CD4-positive, alpha-beta T cell treated with Interleukin-12 subunit alpha and Interleukin-12 subunit beta, for 1 hour (primary cell): ENCODE measurements around the gene PEX11A.

Source experiments
- DNase-seq: peaks from one replicate; pipeline ENCODE4 v3.0.0-alpha.2; 2020

Gene PEX11A

GRCh38 chr15:89674526-89674925 lies 16.0 kb downstream of the PEX11A start:
- DNase-seq = no peak

GRCh38 chr15:89673165-89673512 lies 17.4 kb downstream of the PEX11A start:
- DNase-seq = peak; percentile 3

DNA sequence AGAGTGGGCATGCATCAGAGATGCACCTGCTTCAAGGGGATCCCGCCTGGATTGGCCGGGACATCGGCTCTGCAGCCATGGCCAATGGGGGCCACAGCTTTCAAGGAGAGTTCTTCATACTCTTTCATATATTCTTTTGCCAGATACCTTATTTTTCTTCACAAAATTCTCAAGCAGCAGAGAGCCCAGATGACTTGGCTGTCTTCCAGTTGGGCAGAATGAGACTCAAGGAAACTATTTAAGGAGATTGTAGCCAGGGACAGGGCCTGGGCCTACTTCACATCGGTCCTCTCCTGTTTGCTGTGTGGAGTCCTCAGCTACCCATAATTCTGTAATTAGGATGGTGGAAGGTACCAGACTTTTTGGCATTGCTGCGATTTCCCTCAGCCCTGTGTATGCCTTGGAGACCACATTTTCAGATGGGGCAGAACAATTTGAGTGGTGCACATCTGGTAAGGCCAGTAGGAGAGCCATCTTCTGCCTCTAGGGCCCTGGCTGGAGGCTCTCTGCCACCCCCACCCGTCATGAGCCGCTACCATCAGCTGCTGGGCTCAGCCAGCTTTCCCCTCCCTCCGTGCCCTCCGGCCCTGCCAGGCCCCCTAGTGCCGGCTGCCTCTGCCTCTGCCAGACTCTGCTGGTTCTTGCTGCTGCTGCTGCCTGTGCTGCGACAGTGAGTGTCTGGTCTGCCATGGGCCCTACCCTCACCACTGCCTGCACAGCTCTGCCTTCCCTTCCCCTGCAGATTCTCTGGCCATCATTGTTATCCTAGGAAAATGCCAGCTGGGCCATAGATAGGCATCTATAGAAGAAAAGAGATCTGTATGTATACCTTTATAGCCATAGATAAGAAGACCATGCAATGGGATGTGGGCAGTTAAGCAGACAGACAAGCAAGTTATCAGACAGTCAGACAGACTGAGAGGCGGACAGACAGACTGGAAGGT lies 18.1 kb downstream of the PEX11A start:
- no peak for DNase-seq

GRCh38 chr15:89671687-89672086 lies 18.9 kb downstream of the PEX11A start:
- DNase-seq = no peak

DNA sequence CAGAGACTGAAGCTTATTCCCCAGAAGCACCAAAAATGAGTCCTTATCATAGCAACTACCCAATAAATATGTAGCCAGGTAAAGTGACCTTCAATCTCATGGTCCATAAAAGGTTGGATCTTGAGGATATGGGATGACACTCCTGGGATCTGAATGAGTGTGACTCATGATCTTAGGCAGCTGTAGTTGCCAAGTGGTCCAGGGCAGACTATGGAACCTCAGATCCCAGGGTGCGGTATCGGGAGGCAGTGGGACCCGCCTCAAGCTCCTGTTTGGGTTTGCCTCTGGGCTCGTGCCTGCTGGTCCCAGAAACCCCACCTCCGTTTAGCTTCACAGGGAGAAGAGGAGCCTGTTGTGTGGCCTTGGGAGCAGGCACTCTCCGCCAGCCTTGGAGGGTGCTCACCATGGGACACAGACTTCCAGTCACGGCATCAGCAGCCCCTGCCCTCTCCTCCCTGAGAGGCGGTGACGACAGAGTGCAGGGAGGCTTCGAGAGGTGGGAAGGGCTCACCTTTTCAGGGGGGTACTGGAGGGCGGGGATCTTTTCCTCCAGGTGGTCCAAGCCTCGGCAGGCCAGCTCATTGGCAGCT lies 19.5 kb downstream of the PEX11A start:
- no peak for DNase-seq

GRCh38 chr15:89669941-89670340 lies 20.6 kb downstream of the PEX11A start:
- DNase-seq = no peak

DNA sequence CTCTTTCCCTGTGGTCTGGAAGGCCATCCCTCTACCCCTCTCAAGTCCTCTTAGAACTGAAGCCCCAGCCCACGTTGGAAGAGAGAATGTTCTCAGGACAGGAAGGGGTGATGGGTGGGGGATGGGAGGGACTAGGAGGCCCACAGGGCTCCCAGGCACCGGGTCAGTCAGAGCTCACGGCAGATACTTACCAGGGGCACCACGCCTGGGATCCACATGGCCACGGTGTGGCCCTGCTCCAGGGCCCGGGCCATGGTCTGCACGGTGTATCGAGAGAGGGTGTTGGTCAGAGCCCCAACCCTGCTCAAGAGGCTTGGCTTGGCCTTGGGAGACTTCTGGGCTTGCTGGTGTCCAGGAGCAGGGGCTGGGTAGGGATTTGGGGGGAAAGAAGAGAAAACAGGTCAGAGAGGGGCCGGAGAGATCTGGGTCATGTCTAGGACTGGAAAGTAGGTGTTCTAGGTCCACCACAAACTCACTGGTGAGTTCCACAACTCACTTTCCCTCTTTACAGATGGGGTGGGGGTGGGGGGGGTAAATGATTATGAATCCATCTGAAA lies 21.2 kb downstream of the PEX11A start:
- no peak for DNase-seq

DNA sequence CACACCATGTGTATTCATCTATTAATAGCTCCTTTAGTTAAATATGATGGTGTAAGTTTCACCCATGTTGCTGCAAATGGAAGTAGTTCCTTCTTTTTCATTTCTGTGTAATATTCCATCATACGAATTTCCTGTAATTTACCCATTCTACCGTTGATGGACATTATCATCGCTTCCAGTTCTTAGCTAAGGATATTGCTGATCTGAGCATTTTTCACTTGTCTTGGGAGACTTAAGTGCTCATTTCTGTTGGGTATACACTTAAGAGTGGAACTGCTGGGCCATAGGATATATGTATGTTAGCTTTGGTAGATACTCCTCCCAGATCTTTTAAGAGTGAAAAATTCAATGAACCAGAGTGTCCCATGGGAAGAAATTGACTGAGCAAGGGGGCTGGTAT lies 22.4 kb downstream of the PEX11A start:
- DNase-seq = no peak

GRCh38 chr15:89667706-89667960 lies 22.9 kb downstream of the PEX11A start:
- DNase-seq = no peak

GRCh38 chr15:89666858-89667705 lies 23.5 kb downstream of the PEX11A start:
- DNase-seq = no peak

DNA sequence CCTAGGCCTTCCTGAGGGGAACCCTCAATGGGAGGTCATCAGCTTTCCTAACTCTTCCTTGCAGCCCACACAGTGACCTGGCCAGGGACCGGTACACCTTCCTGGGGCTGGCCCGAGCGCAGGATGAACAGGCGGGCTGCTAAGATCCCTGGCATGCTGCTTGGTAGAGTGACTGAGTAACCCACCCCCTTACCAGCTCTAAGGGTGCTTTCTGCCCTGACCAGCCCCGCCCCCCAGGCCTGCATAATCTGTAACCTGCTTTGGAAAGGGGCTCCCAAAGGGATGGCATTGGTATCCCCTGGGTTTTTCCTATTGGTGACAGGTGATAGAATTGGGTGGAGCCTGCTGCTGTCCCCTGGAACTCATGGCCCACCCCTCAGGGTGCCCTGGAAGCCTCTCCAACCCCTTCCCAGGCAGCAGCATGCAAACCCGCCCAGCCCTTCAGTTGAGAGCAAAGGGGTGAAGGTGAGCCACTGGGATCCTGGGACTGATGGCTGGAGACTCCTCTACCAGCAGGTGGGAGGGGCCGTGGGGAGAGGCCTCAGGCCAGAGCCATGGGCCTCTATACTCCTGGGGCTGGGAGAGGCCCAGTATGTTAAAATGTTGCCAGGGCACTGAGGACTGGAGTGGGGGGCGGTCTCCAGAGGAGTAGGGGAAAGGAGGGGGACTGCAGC lies 24.2 kb downstream of the PEX11A start:
- DNase-seq = no peak

DNA sequence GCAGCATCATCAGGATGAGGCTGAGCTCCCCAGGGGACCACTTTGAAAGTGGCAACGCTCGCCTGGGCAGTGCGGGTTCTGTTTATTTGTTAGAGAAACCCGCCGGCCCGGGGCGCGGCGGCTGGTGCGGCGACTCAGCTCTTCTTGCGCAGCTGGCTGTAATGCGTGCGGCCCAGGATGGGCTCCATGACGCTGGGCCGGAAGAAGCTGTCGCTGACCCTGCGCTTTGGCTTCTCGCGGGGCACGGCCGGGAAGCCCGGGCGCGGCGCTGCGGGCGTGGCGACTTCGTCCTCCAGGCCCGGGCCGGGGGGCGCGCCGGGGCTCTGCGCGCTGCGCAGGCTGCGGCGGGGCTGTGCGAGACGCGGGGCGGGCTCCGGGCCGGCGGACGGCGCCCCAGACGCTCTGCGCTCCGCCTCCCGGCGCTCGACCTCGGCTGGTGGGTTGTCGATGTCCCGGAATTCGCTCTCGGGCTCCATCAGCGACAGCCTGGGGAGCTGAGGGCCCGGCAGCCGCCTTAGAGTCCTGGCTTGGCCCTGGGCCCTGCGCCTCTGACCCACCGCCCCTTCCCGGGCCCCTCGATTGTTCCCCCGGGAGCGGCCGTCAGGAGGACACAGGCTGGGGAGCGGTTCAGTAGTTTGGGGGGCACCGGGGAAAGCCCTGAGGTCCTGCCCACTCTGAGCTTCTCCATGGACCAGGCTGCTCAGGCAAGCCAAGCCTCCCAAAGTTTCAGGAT lies 24.9 kb downstream of the PEX11A start:
- DNase-seq = no peak

DNA sequence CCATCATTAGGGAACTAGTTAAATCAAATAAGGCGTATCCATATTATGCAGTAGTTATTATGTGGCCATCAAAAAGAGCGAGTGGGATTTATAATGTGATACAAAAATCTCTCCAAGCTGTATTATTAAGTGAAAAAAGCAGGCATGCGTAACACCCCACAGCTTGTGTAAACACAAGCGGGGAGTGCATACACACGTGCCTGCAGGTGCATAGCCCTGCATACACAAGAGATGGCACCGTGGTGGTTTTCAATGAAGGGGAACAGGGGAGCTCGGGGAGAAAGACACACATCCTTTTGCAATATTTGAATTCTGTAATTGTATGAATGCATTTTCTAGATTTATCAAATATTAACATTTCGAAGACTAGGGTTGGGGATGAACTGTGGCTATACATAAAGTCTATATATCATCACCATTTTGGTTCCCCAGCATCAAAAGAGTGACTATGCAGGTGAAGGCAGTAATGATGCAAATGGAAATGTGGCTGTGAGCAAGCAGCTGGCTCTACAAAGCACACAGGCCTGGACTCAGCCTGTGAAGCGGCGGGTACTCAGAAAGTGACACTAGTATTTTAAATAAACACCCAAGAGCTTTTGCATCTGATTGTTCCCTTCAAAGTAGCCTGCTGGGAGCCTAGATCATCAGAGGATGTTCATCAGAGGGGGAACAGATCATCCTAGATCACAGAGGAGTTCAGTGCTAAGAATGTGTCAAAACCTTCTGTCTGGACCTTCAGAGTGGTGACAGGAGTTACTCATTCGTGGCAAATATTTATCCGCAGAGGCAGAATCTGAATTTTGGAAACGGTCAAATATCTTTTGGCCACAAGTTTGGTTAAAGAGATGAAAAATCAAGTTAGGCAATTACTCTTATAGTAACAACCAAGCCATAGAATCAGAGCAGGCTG lies 25.9 kb downstream of the PEX11A start:
- DNase-seq = no peak

DNA sequence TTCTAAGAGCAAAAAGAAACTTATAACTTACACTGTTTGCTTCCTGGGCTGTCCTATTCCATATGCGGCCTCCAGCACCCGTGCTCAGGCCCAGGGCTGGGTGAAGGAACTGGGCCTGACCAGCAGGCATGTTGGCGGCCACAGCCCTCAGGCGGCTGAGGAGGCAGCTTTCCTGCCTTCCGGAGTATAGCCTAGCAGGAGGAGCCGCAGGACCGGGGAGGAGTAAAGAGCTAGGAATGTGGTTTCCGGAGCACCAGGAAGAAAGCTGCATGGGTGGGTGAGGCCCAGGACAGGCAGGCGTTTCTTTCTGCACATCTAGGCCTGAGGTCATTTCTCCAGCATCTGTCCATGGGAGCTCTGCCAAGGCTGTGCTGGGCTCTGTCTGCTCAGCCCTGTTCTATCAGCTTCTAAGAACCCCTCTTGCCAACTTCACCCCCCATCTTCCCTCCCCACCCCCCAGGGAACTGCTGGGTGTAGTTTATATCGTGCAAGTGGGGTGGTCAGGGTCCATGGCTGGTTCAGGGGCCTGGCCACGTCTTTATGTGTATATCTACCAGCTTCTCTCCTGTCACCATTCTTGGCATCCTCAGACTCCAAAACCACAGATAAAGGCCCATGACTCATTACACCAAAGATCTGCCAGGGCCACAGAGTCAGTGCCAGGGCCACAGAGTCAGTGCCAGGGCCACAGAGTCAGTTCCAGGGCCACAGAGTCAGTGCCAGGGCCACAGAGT lies 27.5 kb downstream of the PEX11A start:
- no peak for DNase-seq

GRCh38 chr15:89660556-89660955 lies 30.0 kb downstream of the PEX11A start:
- DNase-seq = no peak

DNA sequence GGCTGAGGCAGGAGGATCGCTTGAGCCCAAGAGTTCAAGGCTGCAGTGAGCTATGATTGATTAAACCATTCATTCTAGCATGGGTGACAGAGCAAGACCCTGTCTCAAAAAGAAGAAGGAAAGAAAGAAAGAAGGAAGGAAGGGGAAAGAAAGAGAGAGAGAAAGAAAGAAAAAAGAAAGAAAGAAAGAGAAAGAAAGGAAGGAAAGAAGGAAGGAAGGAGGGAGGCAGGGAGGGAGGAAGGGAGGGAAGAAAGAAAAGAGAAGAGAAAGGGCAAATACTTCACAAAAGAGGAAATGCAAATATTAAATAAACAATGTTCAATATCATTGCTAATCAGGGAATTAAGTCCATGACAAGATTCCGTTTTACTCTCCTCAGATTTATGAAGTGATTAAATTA lies 31.3 kb downstream of the PEX11A start:
- no peak for DNase-seq

DNA sequence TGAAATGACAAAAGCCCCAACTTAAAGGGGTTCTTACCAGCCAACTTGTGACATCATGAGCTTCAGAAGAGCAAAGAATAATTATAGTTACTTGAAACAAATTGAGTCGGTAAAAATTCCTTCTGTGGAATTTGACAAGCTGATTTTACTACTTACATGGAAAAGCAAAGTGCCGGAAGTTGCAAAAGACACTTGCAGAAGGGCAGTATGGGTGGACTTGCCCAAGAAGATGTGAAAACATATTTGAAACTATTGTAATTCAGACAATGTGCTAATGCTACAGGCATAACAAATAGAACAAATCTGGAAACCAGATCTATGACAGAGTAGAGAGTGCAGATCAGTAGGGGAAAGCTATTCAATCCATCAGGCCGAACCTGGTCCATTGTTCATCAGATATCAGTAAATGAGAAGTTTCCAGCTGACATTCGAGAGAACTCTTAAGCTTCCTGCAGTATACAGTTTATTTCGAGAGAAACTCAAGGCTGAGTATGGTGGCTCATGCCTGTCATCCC lies 32.8 kb downstream of the PEX11A start:
- DNase-seq = no peak

DNA sequence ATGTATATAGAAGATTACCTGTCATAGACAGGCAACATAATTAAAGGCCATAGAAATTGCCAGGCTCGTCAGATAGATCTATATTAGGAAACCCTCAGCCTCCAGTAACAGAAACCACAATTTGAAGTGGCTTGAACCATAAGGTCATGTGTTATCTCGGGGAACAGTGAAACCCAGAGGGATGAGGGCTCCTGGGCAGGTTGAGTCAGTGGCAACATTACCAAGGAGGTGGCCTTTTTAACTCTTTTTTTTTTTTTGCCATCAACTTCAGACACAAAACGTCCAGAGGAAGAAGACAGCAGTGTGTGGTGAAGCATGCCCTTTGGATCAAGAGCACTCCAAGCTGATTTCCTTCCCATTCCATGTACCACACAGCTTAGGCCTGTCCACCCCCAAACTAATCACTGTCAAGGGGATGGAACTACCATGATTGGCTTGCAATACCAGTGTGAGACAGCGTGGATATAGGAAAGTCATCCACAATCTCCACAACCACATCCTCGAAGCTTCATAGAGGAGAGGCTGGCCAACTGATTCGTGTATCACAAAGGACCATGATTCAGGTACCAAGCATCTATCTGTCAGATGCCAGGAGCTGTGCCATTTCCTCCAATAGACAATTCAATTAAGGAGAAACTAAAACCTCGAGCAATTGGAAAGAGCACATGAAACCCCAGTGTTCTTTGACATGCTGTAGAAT lies 34.3 kb downstream of the PEX11A start:
- DNase-seq = no peak
